SK-N-MC (cell line): ENCODE measurements around the gene PCDHGB3.

ENCODE experiments used
- EZH2 ChIP-seq: fragments of 200-600 bp; sonication (generic); IDR thresholded peaks from one replicate; pipeline ENCODE4 v1.6.1; 2017; ENCODE audit warnings: antibody characterized with exemption
- POLR2AphosphoS5 ChIP-seq: IDR thresholded peaks from 2 replicates; pipeline ENCODE4 v1.6.1; 2012; ENCODE audit warnings: mild to moderate bottlenecking, low read depth, low read length, borderline replicate concordance

- TF ChIP-seq POLR2AphosphoS5, result no peak
- TF ChIP-seq EZH2, result no peak
Measured at GRCh38 chr5:141356950-141357349, 13.1 kb upstream of the PCDHGB3 start.
